ENCODE results near the gene RNF114. TPM values are rescaled to one million over a fixed set of nuclear protein-coding genes. Genes with fewer than 3 reads are reported as not detected.

RNF114 gene
- total and polyA plus RNA-seq, 4 donors, result 30.9 to 87.9 (median 40.9) TPM

DNA sequence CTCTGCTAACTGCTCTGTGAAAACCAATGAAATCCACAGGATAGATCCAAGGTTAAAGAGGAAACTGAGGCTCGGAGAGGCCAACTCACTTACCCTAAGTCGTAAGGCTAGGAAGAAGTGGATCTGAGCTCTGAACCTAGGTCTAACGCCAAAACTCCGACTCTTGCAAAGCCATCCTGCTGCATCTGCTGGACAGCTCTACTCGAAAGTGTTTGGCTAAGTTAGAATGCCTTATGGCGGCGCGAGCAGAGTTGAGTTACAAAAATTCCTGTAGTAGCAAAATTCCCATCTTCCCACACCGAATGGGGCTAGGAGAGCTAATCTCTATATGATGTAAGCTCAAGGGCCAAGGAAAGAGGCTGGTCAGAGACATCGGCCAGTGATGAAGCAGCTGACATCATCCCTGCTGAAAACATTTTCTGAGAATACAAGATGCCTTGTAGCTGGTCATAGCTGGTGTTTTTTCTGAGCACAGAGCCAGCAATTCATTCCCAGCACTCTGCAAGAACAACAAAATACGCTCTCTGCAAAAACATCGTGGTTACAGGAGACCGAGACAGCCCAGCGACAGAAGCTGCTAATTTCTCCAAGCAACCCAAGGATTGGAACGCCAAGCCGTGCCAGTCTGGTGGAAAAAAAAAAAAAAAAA, 22.7 kb upstream of the RNF114 start:
- no peaks in the 10 kb centered on the region for H3K36me3 ChIP-seq (ENCODE audit: control insufficient read depth in 4 of 4, insufficient read depth in 3 of 4, low read depth in 1 of 4, low read length in 3 of 4)
- 91% methylated on average over 16 of the region's 16 CpGs for WGBS
- no peak overlapping the region for H3K4me3 ChIP-seq (ENCODE audit: low read depth in 1 of 3, low read length in 3 of 3)
- H3K4me1 ChIP-seq (ENCODE audit: control insufficient read depth in 4 of 4, insufficient read depth in 4 of 4, low read length in 3 of 4), result peaks cover 6 to 51% (median 38%) of the 10 kb centered on the region in 4 donors
- no peak for DNase-seq (ENCODE audit: low spot score)
- H3K9ac ChIP-seq (ENCODE audit: low read depth in 1 of 2, low read length in 2 of 2), result no peak overlapping the region
- H3K27me3 ChIP-seq (ENCODE audit: control insufficient read depth in 4 of 4, insufficient read depth in 4 of 4, low read length in 3 of 4), result no peaks in the 10 kb centered on the region
- H3K27ac ChIP-seq (ENCODE audit: low read depth in 1 of 2, low read length in 2 of 2), result no peak overlapping the region
- TF ChIP-seq, protein P1, sequence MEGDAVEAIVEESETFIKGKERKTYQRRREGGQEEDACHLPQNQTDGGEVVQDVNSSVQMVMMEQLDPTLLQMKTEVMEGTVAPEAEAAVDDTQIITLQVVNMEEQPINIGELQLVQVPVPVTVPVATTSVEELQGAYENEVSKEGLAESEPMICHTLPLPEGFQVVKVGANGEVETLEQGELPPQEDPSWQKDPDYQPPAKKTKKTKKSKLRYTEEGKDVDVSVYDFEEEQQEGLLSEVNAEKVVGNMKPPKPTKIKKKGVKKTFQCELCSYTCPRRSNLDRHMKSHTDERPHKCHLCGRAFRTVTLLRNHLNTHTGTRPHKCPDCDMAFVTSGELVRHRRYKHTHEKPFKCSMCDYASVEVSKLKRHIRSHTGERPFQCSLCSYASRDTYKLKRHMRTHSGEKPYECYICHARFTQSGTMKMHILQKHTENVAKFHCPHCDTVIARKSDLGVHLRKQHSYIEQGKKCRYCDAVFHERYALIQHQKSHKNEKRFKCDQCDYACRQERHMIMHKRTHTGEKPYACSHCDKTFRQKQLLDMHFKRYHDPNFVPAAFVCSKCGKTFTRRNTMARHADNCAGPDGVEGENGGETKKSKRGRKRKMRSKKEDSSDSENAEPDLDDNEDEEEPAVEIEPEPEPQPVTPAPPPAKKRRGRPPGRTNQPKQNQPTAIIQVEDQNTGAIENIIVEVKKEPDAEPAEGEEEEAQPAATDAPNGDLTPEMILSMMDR (IDR thresholded peaks at IDR 0.05; ENCODE audit: low read depth, low read length, missing input control), result no peak
- TF ChIP-seq RAD21 (IDR thresholded peaks at IDR 0.05) (no peak), FOXA1 (IDR thresholded peaks at IDR 0.05) (no peak), TAF1 (conservative IDR thresholded peaks at IDR 0.05) (no peak), RXRA (IDR thresholded peaks at IDR 0.05) (no peak), HNF4G (IDR thresholded peaks at IDR 0.05) (no peak), GABPA (IDR thresholded peaks at IDR 0.05 in 1 of 2, conservative IDR thresholded peaks at IDR 0.05 in 1 of 2) (no peak), SP1 (IDR thresholded peaks at IDR 0.05) (no peak), NR2F2 (IDR thresholded peaks at IDR 0.05) (no peak), JUND (IDR thresholded peaks at IDR 0.05) (no peak), FOXA2 (IDR thresholded peaks at IDR 0.05) (no peak), EGR1 (IDR thresholded peaks at IDR 0.05; ENCODE audit: low read depth in 2 of 2) (no peak), YY1 (IDR thresholded peaks at IDR 0.05) (no peak)
- TF ChIP-seq, protein P2, sequence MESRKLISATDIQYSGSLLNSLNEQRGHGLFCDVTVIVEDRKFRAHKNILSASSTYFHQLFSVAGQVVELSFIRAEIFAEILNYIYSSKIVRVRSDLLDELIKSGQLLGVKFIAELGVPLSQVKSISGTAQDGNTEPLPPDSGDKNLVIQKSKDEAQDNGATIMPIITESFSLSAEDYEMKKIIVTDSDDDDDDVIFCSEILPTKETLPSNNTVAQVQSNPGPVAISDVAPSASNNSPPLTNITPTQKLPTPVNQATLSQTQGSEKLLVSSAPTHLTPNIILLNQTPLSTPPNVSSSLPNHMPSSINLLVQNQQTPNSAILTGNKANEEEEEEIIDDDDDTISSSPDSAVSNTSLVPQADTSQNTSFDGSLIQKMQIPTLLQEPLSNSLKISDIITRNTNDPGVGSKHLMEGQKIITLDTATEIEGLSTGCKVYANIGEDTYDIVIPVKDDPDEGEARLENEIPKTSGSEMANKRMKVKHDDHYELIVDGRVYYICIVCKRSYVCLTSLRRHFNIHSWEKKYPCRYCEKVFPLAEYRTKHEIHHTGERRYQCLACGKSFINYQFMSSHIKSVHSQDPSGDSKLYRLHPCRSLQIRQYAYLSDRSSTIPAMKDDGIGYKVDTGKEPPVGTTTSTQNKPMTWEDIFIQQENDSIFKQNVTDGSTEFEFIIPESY (IDR thresholded peaks at IDR 0.05), result no peak
- TF ChIP-seq, protein P3, sequence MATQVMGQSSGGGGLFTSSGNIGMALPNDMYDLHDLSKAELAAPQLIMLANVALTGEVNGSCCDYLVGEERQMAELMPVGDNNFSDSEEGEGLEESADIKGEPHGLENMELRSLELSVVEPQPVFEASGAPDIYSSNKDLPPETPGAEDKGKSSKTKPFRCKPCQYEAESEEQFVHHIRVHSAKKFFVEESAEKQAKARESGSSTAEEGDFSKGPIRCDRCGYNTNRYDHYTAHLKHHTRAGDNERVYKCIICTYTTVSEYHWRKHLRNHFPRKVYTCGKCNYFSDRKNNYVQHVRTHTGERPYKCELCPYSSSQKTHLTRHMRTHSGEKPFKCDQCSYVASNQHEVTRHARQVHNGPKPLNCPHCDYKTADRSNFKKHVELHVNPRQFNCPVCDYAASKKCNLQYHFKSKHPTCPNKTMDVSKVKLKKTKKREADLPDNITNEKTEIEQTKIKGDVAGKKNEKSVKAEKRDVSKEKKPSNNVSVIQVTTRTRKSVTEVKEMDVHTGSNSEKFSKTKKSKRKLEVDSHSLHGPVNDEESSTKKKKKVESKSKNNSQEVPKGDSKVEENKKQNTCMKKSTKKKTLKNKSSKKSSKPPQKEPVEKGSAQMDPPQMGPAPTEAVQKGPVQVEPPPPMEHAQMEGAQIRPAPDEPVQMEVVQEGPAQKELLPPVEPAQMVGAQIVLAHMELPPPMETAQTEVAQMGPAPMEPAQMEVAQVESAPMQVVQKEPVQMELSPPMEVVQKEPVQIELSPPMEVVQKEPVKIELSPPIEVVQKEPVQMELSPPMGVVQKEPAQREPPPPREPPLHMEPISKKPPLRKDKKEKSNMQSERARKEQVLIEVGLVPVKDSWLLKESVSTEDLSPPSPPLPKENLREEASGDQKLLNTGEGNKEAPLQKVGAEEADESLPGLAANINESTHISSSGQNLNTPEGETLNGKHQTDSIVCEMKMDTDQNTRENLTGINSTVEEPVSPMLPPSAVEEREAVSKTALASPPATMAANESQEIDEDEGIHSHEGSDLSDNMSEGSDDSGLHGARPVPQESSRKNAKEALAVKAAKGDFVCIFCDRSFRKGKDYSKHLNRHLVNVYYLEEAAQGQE (IDR thresholded peaks at IDR 0.05), result no peak
- TF ChIP-seq, protein P4, sequence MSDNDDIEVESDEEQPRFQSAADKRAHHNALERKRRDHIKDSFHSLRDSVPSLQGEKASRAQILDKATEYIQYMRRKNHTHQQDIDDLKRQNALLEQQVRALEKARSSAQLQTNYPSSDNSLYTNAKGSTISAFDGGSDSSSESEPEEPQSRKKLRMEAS (IDR thresholded peaks at IDR 0.05), result no peak
- no peaks in the 10 kb centered on the region for H3K9me3 ChIP-seq (ENCODE audit: control insufficient read depth in 4 of 4, low read length in 3 of 4)
